ENCODE measurements around the gene IFNL1.
"Not testable (repeated sequence)": the region's sequence is repeated elsewhere in the genome, so short reads cannot be mapped to it uniquely, and the experiment has no call there.

IFNL1 gene

DNA sequence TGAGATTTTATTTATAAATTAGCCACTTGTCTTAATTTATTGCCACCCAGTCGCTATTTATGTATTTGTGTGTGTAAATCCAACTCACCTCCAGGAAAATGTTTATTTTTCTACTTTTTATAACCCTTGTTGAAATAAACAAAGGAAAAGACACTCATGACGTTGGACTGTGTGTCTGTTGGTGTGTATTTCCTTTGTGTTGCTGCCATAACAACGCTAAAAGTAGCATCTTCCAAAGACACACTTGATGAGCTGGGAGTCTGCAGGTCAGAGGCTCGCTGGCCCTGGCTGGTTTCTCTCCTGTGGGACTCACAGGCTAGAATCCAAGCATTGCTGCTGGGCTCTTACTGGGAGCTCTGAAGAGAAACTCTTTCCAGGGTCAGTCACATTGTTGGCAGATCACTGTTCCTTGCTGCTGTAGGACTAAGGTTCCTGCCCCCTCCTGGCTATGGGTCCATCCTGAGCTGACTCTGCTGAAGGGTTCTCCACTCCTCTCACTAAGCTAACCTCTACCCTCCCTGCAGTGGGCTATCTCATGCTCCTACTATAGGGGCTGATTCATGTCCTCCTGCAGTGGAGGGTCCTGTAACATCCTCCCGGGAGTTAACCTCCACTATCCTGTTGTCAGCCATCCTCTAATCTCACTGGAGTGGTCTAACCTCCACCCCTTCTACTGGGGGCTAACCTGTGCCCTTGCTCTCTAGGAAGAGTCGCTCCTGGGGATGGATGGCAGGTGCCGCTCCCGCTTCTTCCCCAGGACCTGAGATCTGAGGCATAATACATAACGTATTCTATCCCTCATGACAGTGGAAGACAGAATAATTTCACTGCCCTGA is 26.0 kb upstream of the IFNL1 start:
- DNase-seq = no peak

DNA sequence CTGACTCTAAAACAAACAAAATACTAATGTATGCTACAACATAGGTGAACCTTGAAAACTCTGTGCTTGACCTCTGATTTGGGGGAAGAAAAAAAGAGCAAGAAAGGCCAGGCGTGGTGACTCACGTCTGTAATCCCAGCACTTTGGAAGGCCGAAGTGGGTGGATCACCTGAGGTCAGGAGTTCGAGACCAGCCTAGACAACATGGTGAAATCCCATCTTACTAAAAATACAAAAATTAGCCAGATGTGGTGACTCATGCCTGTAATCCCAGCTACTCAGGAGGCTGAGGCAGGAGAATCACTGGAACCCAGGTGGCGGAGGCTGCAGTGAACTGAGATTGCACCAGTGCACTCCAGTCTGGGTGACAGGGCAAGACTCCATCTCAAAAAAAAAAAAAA is 22.3 kb upstream of the IFNL1 start:
- DNase-seq = not testable (repeated sequence)

DNA sequence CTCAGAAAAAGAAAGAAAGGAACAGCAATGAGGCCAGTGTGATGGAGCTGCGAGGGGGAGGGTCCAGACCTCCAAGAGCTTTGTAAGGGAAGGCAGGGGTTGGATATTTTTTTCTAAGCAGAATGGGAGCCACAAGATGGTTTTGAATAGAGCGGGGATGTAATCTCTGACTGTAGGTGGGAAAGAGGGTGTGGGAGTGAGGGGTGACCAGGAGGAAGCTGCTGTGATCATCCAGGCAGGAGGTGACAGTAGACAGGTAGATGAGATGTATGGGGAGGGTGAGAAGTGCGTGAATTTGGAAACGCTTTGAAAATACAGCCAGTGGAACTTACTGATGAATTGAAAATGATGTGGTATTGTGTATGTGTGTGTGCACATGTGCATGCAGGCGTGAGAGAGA is 20.6 kb upstream of the IFNL1 start:
- DNase-seq = no peak

DNA sequence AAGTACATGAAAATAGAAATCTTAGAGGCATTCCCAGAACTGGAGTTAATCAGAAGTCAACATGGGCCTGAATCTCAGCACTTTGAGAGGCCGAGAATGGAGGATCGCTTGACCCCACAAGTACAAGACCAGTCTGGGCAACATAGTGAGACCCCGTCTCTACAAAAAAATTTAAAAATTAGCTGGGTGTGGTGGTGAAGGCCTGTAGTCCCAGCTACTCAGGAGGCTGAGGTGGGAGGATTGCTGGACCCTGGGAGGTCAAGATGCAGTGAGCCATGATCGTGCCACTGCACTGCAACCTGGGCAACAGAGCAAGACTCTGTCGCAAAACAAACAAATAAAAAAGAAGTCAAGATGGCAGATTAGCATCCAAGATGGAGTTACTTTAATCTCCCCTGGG is 19.5 kb upstream of the IFNL1 start:
- no peak for DNase-seq

DNA sequence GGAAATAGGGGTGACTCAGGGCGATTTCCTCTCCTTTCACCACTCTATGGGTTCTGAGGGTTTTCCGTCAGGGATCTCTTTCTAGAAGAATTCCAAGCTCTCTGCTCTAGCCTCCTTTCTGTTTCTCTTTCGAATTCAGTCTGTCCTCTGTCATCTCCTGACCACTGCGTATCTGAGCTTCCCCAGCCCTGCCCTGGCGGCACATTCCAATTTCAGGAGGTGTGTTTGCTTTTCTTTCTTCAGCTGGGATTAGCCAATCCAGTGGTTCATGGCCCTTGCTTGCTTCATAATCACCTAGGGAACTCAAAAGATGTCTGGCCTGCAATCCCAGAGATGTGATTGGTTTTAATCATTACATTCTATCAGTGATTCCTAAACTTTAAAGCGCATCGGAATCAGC is 18.6 kb upstream of the IFNL1 start:
- no peak for DNase-seq

DNA sequence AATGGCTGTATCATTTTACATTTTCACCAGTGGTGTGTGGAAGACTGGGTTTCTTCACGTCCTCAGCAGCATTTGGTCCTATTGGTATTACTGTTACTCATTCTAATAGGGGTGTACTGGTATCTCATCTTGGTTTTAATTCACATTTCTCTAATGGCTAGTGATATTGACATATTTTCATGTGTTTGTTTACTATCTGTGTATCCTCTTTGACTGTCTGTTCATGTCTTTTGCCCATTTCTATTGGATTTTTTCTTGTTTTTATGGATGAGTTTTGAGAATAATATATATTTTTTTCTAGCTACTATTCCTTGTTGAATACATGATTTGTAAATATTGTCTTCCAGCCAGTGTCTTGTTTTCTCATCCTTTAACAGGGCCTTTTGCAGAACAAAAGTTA is 14.2 kb upstream of the IFNL1 start:
- DNase-seq = no peak

DNA sequence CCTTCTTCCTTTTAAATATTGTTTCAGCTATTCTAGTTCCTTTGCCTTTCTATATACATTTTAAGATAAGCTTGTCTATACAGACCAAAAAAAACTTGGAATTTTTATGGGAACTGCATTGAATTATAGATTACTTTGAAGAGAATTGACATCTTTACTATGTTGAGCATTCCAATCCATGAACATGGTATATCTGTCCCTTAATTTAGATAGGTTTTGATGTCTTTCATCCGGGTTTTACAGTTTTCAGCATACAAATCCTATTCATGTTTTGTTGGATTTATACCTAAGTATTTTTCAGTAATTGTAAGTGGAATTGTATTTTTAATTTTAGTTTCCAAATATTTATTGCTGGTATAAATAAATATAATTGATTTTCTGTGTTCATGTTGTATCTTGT is 12.2 kb upstream of the IFNL1 start:
- DNase-seq = no peak

DNA sequence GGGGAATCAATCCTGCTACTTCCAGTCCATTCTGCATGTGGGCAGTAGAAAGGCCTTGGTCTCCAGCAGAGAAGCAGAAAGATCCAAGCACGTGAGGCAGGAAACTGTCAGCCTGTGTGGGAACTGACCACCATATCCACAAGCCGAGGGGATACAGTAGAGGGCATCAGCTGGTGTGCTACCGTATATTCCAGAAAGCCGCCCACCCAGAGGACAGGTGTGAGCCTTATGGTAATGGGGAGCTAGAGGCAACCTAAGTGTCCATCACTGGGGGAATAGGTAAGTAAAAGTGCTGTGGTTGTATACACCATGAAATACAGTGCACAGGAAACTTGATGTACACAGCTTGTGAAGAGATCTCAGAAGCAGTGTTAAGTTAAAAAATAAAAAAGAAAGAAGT is 2.8 kb upstream of the IFNL1 start:
- DNase-seq = no peak

DNA sequence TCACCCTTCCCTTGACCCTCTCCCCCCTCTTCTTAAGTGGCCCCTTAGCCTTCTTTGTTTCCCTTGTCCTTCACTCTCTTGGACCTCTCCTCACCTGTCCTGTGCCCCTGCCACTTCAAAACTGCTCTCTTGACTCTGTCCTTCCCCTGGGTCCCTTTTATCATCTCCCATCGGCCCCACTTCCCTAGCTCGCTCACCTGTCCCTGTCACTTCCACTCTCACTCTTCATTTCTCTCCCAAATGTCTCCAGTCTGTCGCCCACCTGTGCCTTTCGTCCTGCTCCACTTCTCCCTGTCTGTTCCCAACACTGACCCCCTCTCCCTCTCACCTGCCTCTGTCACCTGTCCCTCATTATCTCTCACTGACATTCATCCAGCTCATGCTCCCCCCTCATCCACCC is 699 bp downstream of the IFNL1 start:
- no peak for DNase-seq

DNA sequence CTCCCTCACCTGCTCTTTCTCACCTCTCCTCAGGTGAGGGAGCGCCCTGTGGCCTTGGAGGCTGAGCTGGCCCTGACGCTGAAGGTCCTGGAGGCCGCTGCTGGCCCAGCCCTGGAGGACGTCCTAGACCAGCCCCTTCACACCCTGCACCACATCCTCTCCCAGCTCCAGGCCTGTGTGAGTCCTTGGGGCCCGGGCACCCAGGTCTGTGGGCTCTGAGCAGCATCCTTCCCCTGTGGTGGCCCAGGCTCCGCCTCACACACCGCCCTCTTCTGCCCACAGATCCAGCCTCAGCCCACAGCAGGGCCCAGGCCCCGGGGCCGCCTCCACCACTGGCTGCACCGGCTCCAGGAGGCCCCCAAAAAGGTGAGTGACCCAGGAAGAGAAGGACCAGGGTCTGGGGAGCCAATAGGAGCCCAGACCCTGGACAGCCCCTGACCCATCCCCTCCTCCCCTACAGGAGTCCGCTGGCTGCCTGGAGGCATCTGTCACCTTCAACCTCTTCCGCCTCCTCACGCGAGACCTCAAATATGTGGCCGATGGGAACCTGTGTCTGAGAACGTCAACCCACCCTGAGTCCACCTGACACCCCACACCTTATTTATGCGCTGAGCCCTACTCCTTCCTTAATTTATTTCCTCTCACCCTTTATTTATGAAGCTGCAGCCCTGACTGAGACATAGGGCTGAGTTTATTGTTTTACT is 1.9 kb downstream of the IFNL1 start:
- DNase-seq = no peak

DNA sequence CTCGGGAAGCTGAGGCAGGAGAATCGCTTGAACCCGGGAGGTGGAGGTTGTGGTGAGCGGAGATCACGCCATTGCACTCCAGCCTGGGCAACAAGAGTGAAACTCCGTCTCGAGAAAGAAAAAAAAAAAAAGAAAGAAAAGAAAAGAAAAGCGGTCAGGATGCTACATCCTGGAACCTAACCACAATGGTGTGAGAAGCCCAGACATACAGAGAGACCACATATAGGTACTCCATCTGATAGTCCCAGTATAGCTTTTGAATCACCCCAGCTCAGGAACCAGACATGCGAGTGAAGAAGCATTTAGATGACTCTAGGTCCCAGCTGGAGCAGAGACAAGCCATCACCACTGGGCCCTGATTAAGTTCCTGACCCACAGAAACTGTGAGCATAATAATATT is 3.2 kb downstream of the IFNL1 start:
- no peak for DNase-seq

DNA sequence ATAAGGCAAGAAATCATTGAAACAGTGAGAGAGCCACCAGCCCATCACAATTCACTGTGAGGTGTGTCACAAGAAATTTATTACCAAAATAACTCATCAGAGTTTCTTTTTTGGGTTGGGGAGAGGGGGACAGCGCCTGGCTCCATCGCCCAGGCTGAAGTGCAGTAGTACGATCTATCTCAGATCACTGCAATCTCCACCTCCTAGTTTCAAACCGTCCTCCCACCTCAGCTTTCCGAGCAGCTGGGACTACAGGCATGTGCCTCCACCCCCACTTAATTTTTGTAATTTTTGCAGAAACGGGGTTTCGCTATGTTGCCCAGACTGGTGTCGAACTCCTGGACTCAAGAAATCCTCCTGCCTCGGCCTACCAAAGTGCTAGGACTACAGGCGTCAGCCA is 3.6 kb downstream of the IFNL1 start:
- DNase-seq = no peak

DNA sequence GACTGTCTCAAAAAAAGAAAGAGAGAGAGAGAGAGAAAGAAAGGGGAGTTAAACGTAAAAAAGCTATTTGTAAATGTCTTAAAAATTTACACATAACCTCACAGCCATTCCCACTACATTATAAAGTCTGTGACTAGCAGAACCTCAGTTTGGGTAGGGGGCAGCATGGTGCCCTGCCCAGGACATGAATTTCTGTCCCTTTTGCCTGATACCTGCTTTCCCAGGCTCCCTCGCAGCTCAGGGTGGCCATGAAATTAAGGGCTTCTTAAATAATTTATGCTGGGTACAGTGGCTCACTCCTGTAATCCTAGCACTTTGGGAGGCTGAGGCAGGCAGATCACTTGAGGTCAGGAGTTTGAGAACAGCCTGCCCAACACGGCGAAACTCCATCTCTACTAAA is 4.8 kb downstream of the IFNL1 start:
- no peak for DNase-seq

DNA sequence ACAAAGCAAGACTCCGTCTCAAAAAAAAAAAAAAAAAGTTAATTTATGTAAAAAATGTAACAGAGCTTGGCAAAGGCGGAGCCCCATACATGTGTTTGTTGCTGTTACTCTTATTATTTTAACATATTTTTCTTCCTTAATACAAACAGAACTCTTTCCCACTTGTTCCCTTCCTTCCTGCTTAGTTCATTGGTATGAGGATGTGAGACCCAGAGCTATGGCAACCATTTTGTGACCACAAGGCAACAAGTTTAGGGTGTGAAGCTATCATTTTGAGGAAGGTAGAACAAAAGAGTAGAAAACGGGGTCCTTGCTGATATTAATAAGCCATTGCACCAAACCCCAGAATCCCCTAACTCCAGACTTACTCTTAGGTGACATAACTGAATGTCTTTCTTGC is 5.4 kb downstream of the IFNL1 start:
- DNase-seq = no peak

DNA sequence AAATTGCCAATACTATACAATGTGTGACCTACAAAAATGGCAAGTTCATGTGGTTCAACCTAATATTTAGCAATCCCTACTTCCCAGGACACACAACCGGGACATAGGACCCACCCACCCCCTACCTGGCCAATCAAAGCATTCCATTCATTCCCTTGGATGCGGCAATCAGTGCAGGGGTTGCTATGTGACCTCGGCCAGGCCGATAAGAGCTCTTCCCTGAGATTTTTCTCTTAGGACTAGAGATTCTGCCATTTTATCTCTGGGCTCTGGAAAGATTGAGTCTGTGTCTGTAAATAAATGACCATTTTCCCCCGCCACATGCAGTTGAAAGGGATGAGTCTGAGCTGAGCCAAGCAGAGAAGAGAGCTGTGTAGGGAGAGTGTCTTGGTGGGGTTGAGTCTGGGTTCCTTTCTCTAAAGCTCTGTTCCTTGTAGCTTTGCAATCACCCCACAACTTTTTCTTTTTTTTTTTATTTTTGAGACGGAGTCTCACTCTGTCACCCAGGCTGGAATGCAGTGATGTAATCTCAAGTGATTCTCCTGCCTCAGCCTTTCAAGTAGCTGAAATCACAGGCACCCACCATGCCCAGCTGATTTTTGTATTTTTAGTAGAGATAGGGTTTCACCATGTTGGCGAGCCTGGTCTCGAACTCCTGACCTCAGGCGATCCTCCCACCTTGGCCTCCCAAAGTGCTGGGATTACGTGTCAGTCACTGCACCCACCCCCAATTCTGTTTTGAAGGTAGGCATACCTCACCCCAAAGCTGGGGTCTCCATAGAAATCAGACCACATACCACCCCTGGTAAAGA is 7.4 kb downstream of the IFNL1 start:
- no peak for DNase-seq

DNA sequence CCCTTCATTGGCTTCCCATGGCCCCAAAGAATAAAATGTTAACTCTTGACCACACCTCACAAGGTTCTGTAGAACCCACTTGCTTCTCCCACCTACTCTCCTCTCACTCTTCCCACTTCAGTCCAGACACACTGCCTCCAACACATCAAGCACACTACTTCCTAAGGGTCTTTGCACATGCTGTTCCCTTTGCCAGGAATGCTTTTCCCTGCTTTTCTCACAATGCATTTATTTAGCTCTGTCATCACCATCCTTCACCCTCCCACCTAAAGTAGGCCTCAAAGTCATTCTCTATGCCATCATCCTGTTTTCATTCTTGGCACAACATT is 7.9 kb downstream of the IFNL1 start:
- no peak for DNase-seq

DNA sequence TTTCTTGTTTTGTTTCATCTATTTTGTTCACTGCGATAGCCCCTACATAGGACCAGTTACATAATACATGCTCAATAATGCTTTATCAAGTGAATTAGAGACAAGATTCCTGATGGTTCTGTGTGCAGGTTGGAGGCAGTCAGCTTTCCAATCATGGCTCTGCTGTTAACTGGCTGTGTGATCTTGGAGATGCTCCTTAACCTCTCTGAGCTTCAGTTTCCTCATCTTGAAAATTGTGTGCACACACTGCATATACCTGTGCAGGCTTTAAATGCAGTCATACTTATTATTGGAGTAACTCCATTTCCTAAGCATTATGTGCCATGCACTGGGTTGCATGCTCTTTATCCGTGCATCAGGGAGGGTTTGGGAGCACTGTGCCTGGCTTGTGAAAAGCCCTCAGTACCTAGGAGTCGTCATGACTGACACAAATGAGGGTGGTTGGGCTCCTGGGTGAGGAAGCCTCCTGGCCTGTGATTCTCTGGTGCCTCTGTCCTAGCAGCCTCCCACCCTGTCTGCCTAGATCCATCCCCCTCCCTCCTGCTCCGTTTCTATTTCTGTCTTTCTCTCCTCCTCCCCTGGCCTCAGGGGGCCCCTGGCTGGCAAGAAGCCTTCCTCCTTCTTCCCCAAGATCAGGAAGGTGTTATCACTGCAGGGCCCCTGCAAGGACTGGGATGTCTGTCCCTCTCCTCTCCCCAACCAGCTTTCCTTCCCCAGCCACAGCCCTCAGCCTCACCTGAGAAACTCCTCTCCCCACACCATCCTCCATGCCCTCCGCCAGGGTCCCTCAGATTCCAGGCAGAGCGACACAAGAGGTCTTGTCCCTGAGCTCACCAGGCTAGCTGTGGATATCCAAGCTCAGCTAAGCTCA is 8.7 kb downstream of the IFNL1 start:
- DNase-seq = no peak

DNA sequence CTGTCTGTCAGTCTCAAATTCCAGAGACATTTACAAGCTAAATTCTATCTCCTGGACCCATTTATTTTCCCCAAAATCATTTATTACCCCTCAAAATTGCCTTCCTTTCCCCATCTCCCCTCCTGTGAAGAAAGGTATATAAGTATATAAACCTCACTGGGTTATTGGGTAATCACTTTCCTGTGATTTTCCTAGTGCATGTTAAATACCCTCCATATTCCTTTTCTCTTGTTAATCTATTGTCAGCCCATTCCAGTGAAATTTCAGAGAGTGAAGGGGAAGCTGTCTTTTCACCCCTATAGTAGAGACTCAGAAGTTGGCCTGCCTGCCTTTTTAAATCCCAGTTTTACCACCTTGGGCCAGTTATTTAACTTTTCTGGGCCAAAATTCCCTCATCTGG is 9.9 kb downstream of the IFNL1 start:
- DNase-seq = no peak

DNA sequence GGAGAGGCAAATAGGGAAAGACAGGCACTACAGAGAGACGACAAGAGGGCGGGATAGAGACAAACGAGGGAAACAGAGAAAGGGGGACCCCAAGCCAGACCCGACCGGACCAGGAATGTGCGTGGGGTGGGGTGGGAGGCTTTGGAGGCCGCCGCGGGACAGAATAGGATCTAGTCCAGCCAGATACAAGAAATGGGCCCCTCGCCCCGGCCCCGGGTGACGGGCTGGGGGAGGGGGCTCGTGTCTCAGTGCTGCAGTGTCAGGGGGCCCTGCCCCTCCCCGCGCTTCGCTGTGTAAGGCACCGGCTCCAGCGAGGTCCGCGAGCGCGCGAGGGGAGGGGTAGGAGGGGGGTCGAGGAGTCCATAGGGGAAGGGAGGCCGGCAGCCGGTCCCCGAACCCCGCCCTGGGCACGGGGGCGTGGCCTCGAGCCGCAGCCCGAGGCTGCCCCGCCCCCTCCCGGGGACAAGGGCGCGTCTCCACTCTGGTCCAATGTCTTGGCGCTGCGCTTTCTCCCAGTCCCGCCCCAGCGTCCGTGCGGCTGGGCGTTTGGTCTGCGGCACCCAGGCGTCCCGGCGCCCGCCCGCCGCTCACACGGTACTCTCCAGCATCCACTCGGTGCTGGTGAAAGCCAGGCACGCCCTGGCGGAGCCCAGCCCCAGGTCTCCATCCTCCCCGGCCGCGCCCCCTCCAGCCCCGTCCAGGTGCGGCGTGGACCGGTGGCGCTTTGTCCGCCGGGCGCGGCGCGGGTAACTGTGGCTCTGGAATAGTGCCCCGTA is 11.0 kb downstream of the IFNL1 start:
- DNase-seq = peak in 1 of 2 experiments; percentile 14

DNA sequence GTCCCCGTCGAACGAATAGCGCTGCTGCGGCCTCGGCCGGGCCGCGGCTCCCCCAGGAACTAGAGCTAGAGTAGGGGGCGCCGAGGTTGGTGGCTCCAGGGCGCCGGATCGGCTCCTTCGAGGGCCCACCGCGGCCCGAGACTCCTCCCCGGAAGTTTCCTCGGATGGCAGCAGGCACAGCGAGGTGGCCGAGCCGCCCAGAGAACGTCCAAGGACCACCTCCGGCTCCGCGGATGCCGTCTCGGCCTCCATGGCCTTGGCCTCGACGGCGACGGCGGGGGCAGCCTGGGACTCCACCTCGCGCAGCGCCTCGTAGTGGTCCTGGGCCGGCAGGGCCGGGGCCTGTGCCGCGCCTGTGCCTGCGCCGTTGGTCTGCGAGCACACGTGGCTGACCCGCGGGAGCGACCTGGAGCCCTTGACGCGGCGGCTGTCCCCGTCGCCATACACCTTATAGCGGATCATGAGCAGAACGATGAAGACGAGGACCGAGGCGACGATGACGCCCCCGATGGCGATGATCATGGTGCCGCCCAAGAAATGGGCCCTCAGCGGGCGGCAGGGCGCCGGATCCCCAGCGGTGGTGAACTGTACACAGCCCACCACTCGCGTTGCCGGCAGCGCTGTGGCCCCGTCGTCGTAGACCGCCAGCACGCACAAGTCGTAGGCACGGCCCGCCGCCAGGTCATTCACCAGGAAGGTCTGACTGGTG is 11.8 kb downstream of the IFNL1 start:
- DNase-seq = no peak

DNA sequence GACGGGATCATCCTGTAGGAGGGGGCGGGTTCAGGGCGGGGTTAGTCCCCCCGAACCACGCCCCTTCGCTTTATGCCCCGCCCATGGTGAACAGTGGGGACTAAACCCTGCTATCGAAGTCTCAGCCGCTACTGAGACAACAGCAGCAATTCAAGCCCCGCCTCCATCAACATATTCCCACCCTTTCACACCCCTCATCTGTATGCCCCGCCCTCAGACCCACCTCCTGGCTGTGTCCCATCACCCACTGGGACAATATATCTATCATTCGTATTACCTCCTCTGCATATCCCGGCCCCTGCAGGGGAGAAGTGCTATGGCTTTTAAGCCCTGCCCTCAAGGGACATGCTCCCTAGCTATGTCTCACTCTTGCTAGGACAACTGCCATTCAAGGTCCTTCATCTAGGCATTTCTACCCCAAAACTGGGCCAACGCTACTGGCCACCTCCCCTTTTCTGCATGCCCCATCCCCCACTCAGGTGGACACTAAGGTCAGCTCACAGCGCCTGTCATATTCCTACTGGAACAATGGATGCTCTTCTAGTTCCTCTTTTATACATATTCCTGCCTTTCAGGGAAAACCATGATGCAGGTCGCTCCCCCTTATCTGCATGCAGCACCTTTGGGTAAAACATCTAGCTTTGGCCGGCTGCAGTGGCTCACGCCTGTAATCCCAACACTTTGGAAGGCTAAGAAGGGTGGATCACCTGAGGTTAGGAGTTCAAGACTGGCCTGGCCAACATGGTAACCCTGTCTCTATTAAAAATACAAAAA is 12.5 kb downstream of the IFNL1 start:
- no peak for DNase-seq

All from NCI-H2081 (cell line).